AG09319 (cell line): ENCODE results near the gene TRAF1.

ENCODE experiments used
- DNase-seq: peaks from one replicate; pipeline ENCODE4 v3.0.0-alpha.2; 2010; ENCODE audit warnings: low read depth; ENCODE audit errors: extremely low read depth
- TF ChIP-seq, protein P1 (sequence below): IDR thresholded peaks from 2 replicates; pipeline ENCODE4 v1.5.1; 2011; ENCODE audit warnings: low read depth, mild to moderate bottlenecking, inconsistent platforms, low read length, moderate library complexity

Gene TRAF1

DNA sequence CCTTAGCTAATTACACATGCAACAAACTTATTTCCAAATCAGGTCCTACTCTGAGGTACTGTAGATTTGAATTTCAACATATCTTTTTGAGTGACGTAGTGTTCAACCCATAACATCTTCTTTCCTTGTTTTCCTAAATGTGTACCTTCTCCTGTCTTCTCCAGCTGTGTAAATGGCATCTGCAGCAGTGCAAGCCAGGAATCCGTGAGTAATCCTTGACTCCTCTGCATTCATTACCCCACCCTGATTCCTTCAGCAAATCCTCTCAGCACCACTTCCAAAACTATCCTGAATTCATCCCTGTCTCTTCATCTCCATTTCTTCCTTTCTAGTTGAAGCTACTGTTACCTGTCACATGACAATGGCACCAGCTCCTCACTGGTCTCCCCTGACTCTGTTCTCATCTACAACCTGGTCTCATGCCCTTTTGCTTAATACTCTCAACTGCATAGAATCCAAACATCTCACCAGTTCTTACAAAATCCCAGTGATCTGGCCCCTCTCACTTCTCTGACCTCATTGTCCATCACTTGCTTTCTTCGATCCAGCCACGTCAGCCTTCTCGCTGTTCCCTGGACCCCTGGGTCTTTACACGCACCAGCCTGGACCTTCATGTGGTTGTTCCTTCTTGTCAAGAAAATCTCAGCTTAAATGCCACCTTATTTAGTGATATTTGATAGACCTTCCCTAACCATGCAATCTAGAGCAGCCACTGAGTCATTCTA, 14.6 kb upstream of the TRAF1 start:
- no peak for DNase-seq
- TF ChIP-seq, protein P1, sequence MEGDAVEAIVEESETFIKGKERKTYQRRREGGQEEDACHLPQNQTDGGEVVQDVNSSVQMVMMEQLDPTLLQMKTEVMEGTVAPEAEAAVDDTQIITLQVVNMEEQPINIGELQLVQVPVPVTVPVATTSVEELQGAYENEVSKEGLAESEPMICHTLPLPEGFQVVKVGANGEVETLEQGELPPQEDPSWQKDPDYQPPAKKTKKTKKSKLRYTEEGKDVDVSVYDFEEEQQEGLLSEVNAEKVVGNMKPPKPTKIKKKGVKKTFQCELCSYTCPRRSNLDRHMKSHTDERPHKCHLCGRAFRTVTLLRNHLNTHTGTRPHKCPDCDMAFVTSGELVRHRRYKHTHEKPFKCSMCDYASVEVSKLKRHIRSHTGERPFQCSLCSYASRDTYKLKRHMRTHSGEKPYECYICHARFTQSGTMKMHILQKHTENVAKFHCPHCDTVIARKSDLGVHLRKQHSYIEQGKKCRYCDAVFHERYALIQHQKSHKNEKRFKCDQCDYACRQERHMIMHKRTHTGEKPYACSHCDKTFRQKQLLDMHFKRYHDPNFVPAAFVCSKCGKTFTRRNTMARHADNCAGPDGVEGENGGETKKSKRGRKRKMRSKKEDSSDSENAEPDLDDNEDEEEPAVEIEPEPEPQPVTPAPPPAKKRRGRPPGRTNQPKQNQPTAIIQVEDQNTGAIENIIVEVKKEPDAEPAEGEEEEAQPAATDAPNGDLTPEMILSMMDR = no peak

DNA sequence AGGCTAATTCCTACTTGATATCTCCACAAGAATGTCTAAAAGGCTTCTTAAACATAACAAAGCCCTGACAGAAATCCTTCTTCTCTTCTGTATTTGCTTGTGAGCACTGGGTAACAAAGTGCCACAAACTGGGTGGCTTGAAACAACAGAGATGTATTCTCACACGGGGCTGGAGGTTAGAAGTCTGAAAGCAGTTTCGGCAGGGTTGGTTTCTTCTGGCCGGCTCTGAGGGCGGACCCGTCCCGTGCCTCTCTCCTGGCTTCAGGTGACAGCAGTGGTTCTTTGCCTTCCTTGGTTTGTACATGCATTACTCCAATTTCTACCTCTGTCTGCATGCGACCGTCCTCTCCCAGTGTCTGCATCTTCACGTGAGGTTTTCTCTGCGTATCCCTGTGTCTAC, 14.0 kb upstream of the TRAF1 start:
- TF ChIP-seq, protein P1 = no peak
- DNase-seq = no peak

DNA sequence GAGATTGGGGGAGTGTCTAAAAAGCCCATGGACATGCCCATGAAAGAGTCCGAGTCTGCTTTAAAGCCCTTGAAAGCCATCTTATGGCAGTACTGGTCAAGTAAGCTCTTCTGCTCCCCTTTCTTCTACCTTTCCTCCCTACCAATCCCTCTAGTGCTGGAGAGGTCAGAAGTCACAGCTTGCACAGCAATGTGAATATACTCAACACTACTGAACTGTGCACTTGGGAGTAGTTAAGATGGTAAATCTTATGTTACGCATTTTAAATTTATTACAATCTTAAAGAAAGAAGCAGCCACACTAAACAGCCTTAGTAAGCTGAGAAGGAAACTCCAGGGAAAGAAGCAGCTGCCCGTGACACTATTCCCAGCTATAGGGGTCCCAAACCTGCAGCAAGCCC, 12.3 kb upstream of the TRAF1 start:
- no peak for DNase-seq
- TF ChIP-seq, protein P1 = no peak

DNA sequence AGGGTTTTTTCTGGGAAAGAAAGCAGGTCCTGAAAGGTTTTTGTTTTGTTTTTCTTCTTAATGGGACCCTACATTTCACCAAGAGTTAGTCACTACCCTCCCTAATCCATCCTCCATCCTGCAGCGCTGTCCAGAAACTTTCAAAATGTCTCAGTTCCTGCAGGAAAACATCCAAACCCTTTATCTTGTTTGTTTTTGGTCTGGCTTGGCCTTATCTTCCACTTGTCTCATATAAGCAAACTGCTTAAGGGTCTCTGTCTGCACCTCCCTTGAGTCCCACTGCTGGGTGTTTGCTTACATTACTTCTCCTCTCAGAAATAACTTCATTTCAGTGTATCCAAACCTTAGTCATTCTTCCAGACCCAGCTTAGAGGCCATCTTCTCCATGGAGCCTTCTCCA, 11.0 kb upstream of the TRAF1 start:
- DNase-seq = no peak
- TF ChIP-seq, protein P1 = no peak

DNA sequence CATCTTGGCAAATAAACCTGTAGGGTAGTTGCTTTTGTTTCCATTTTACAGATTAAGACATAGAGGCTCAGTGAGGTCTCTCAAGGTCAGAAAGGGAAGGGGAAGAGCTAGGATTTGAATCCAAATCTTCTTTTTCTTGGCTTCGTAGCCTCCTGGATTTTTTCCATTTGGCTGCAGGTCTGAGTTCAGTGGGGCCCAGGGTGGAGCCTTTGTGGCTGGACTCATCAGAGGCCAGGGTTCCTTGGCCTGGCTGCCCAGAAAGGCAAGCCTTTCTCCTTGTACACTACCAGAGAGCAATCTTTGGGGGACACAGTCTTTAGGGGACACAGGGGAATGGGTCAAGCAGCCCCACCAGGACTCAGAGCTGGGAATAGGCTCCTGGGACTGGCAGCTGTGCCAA, 10.5 kb upstream of the TRAF1 start:
- TF ChIP-seq, protein P1 = no peak
- no peak for DNase-seq

DNA sequence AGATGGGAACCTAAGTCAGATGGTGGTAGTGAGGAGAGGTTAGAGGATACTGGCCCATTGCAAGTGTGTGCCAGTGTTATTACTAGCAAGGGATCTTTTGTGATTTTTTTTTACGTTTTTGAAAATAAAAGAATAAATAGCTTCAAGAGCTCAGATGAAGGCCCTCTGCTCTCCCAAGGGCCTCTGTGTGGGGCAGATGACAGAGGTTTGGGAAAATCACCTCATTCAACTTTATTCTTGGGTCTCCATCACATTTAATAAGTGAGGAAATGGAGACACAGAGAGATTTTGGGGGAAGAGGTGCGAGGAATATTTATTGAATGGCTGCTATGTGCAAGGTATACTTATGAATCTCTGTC, 10.1 kb upstream of the TRAF1 start:
- TF ChIP-seq, protein P1 = no peak
- DNase-seq = no peak

DNA sequence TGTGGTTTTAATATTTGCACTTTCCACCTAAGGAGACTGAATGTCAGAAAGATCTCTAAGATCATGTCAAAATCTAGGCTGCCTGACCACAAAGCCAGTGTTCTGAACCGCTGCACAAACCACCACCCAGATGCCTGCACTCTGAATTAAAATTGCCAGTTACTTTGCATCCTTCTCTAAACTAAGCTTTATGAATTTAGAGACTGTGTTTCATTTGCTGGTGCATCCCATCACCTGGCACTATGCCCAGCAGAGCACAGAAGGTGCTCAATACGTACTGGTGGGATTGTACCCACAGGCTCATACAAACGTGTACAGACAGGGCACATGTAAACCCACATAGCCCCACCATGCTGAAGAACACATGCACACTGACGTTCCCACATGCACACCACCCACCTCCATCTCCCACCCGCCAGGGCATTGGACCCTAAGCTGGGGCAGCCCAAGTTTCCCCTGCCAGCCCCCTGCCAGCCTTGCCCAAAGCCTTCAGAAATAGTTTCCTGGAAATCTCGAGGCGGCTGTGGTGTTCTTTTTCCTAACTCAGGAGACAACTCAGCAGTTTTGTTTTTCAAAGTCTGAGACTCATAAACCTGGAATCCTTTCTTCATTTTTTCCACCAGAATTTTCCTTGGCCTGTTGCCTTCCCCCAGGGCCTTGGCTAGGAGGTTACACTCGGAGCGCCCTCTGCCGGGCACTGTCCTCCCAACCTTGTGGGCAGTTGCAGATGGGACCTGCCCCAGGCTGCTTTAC, 9.6 kb upstream of the TRAF1 start:
- TF ChIP-seq, protein P1 = peak; percentile 95
- DNase-seq = peak; percentile 90
